Hematopoietic multipotent progenitor cell treated with erythropoietin and hydrocortisone succinate and interleukin-3 and kit ligand, for 17 days (in vitro differentiated cells): Measurements from ENCODE around the gene ALPI.

Experiments
- DNase-seq: peaks from one replicate; pipeline ENCODE4 v3.0.0-alpha.2; 2015; ENCODE audit warnings: low spot score

Gene ALPI

GRCh38 chr2:232485757-232486557 lies 30.0 kb downstream of the ALPI start:
- DNase-seq, result no peak

DNA sequence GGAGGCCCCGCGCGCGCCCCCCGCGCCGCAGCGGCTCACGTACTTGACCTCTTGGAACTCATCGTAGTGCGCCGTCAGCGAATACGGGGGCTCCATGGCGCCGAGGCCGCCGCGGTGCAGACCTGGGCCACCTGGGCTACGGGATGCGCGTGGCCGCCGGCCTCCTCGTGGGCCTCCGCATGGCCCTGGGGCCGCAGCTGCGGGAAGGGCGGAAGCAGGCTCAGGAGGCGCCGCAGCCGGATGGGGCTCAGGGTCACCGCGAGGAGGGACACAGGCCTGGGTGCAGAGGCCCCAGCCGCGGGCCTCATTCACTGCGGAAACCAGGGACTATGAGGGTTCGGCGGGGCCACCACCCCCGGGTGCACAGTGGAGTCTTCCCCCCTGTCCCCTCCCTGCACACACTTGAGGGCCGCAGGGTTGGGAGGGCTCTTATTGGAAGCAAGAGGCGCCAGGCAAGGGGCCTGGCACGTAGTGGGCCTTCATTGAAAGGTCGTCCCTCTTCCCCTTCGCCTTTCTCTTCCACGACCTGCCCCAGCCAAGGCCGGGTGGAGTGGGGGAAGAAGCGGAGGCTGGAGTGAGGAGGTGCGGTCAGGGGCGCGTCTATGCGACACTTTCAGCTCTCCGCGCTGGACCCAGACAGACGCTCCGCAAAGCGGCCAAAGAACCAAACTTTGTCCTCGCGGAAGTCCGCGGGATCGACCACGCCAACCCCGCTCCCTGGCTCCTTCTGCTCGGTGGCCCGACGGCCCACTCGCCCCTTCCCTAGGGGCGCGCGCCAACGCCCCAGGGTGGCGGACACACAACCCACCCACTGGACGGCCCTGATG lies 30.8 kb downstream of the ALPI start:
- no peak for DNase-seq

DNA sequence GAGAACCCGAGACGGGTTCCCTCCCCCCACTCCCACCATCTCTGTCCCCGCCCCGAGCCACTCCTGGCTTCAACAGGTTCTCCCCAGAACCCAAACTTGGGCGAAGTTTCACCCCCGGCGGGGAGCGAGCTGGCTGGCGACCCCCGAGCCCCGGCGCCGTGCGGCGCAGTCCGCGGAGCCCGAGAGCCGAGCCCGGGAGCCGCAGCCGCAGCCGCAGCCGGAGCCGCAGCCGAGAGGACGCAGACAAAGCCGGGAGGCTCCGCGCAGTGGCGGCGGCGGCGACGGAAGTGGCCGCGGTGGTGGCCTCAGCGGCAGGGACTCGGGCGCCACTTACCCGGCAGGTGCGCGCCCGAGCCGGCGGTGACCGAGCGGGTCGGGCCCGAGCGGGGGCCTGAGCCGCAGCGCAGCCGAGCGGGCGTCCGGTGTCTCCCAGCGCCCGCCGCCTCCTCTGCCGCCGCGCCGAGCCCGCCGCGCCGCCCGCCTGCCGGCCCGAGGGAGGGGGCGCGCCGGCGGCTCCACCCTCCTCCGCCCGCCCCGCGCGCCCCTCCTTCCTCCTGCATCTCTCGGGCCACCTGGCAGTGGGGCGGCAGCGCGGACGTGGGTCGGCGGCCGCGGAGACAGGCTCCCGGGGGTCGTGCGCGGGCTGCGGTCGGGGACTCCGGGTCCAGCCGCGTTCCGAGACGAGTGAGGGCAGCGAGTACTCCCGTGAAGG lies 31.6 kb downstream of the ALPI start, which contains the start of gene ECEL1:
TSS of gene ECEL1 (minus strand) at position 450 of the 712 bp plus-strand sequence. CDS start 1,181 bp downstream, outside the sequence.
- no peak for DNase-seq

DNA sequence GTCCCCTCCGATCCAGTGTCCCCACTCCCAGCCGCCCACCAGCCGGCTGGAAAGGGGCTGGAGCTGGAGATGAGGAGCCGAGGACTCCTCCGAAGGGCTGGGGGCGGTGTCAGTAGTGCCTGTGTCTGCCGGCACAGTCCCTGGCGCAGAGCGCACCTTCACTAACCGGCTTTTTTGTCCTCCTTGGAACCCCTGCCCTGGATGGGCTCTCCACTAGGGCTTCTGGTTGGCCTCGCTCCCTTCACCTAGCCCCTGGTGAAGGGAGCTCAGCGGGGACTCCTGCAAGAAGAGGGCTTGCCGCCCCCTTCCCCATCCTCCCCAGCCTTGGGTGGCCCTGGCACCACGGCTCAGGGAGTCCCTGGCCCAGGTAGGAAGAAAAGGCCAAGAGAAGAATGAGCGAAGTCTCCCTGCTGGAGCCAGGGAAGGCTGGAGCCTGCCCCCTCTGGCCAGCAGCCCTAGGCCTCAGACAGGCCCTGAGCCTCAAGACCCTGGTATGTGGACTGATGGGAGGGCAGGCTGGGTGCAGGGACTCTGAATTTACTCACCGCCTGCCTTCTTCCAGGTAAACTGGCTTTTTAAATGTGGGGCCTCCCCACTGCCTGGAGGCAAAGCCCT lies 32.3 kb downstream of the ALPI start:
- DNase-seq, result no peak

DNA sequence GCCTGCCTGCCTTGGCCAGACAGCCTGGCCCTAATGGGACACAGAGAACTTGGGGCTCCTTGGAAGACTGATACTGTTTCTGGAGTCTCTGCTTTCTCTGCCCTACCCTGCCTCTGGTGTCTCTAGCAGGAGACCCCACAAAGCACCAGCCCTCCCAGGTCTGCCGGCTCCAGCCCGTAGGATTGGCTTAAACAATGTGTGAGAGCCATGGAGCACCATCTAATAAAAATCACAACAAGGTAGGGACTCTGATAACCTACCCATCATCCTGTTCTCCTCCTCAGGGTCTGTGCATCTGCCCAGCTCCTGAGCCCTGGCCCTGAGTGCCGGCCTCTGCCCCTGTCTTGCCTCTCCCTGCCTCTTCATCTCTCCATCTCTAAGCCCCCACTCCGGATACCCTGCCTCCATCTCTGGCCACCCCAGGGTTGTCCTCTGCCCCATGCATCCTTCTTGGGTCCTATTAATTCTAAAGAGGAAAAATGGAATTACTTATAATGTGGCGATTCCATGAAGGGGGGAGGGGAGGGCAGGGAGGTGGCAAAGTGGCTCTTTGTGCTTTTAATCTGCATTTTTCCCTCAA lies 32.9 kb downstream of the ALPI start:
- no peak for DNase-seq

GRCh38 chr2:232489516-232490220 lies 33.7 kb downstream of the ALPI start:
- no peak for DNase-seq

GRCh38 chr2:232490221-232491138 lies 34.5 kb downstream of the ALPI start:
- no peak for DNase-seq

DNA sequence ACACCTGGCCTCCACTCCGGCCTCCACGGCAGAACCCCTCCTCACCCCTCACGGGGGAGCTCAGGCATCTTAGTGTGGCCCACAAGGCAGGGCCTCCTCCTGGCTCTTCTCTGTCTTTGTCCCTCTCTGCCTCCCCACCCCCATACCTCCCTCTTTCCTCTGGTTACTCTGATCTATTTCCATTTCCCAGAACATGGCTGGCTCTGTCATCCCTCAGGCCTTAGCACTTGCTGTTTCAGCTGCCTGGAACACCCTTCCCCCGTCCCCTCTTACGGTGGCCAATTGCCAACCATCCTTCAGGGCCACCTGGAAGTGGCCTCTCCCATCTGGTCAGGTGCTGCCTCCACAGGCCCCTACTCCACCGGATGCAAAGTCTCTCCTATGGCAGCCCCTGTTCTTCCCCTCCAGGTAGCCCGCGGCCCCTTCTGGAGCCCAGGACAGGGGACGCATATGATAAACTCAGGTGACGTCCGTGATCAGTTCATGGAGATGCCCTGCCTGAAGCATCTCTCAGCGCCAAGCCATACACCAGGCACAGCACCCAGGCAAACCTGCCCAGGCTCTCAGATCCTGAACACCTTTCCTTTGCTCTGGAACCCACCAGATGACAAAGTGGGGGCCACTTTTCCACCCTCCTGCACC lies 35.3 kb downstream of the ALPI start:
- no peak for DNase-seq

DNA sequence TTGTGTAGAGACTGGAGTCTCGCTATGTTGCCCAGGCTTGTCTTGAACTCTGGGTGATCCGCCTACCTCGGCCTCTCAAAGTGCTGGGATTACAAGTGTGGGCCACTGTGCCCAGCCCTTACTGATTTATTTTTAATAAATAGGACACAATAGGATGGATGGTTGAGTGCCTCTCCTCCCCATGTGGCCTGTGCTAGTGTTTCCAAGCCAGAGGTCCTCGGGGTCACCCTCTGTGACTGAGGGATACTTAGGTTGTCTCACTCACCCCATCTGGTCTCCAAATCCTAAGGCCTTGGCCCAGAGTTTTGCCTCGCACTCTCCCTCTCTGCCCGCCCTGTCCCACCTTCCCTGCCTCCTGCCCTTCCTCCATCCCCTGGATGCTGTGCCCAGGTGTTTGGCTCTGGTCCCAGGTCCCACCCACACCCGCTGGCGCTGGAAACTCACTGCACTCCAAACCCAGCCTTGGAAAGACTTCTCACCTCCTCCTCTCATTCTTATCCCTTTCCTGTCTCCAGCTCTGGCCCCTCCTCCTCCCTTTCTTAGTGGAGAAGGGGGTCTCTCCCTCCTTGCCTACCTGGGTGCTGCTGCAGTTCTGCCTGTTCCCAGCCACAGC lies 36.4 kb downstream of the ALPI start:
- no peak for DNase-seq

DNA sequence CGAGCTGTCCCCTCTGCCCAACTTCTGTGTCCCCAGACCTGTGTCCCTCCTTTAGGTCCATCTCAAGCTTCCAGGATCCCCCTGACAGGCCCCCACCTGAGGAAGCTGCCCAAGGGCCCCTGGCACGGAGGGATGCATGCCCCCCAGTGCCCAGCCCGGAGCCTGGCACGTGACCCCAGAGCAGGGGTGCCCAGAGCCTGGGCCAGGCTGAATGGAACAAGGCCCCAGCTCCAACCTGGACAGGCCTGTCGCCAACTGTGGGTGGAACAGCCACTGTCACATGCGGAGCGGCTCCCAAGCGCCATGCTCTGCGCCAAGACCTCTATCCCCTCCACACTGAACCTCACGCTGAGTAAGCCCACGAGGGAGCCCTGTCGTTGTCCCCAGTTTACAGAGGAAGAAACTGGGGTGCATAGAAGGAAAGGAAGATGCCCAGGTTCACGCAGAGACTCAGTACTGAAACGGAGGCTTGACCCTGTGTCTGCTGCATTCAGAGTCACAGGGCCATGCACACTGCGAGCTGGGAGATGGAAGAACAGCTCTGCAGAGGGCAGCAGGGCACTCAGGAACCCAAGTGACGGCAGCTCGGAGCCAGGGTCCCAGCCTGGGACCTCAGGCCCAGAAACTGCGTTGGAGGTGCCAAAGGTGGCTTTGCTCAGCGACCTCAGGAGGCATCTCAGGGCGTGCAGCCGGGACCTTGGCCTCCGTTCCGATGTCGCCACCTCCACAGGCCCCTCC lies 37.2 kb downstream of the ALPI start:
- no peak for DNase-seq

DNA sequence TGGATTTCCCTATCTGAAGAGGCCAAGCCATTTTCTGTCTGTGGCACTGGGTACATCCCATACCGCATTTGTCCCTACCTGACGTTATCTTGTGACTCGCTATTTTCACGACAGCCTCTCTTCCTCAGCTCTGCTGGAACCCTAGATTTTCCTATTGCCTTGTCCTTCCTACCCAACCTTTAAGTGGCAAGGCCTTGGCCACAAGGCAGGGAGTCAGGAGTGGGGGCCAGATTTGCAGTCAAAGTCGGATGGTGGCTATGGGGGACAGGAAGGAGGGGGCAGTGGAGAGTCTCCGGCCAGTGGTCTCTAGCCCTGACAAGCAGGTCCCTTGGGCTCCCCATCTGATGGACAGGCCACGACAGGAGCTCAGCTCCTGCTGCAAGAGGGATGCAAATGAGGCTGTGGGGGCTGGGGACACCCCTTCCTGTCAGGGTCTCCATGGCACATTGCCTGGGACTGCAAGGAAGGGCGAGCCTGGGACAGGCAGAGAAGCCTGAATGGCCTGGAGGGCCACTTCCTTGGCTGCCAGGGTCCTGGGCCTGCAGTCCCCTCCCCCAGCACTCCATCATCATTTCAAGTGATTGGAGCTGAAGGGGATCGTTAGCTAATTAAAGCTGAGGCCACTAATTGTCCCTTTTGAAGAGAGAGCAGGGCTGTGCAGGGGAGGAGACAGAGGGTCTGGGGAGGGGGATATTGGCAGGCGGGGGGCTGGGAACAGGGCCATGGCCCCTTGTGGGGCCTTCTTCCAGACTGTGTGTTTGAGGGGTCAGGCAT lies 37.9 kb downstream of the ALPI start:
- DNase-seq, result no peak

- no peak for DNase-seq
These were observed 38.6 kb downstream of the ALPI start for GRCh38 chr2:232494542-232494941.

- no peak for DNase-seq
These were observed 39.3 kb downstream of the ALPI start for GRCh38 chr2:232495292-232495691.

DNA sequence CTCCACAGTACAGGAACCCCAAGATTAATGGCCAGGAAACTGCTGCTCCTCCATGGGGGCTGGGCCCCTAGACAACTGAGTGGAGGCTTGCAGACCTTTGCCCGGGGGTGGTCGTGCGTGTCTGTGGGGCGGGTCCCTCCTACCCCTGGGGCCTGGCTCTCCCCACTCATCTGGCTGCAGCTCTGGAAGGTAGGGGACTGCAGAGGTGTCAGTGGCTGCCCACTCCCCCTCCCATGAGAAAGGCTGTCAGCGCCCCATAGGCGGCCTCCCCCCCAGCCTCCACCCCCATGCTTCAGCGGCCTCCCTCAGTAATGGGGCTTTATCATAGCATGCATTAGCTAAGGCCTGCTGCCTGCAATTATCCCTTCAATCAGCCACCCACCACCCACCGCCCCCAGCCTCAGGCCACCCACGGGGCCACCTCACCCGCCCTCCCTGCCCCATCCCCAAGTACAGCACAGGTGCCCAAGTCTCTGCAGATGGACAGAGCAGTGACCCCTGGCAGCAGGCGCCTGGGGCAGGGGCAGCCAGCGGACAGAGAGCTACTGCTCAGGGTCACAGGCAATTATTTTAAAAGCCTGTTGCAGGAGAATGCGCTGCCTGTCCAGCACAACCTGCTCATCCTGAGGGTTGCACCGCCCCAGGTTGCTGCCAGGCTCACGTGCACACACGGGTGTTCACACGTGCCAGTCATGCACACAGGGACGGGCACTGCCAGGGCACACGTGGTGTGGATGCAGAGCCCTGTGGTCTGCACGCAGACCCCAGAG lies 40.7 kb downstream of the ALPI start:
- no peak for DNase-seq

- no peak for DNase-seq
These were observed 41.4 kb downstream of the ALPI start for GRCh38 chr2:232497348-232497747.

GRCh38 chr2:232498452-232498851 lies 42.5 kb downstream of the ALPI start:
- no peak for DNase-seq

DNA sequence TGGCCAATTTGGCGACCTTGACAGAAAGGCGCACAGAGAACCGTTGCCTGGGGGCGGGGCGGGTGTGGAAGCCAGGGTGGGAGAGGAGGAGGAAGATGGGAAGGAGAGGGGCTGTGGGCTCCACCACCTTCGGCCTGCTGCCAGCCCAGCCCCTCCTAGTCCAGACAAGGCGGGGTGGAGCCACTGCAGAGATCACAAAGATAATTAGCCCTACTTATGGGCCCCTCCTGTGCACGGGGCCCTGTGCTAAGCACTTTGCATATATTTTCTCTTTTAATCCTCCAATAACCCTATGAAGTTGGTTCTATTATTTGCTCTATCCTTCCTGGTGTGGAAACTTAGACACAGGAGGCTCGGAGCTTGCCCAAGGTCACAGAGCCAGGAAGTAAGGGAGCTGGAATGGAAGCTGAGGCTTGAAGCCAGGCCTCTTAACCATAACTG lies 45.4 kb downstream of the ALPI start:
- no peak for DNase-seq
